Measurements from ENCODE around the gene GDF9. TPM values are rescaled to one million over a fixed set of nuclear protein-coding genes. Genes with fewer than 3 reads are reported as not detected.

Gene GDF9
- total RNA-seq, 1 experiment from 2014 or later, result 0.59 TPM

DNA sequence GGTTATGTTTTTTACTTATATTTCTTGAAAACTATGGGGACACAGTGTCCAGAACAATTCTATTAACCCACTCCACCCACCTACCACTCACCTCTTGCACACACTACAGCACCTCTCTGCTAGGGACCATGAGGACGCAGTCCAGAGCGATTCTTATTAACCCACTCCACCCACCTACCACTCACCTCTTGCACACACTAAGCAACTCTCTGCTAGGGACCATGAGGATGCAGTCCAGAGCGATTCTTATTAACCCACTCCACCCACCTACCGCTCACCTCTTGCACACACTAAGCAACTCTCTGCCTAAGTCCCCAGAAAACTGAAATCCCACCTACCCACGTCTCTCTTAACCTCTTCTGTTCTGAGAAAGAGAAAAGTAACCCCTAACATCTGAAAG is 33.7 kb downstream of the GDF9 start:
- TF ChIP-seq CTCF (IDR thresholded peaks at IDR 0.05; ENCODE audit: insufficient read depth in 1 of 2, low read depth in 1 of 2, low read length in 1 of 2, severe bottlenecking in 1 of 2, unreplicated experiment in 1 of 2), result no peak

DNA sequence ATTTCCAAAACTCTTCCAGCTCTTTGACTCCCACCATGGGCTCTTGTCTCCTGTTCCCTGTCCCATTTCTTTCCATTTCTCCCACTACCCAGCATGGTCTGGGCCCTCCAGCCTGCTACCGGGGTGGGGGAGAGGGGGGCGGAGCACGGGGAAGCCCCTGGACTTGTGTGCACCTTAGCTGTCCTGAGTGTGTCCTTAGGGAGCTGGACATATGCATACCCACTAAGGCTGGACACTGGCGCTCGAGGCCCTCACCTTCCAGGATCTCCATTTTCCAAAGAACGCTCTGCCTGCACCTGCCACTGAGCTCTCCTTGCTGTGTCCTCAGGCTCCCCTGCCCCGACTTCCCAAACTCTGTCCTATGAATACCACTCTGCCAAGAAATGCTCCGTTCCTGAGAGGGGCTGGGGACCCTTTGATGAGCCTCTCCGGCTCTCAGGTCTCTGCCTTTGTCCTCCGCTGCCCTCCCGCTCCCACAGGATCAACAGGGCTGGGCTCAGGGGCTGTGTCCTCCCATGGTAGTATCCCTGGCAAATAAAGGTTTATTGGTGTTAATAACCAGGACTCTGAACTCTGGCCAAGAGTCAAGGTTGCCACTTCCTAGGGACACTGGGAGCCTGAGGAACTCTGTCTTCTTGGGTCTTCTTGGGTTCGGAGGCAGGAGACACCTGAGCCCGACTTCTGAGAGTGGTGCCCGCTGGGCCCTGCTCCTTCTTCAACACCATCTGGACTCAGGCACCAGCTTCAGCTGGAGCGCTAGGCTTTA is 35.0 kb downstream of the GDF9 start:
- Histone ChIP-seq H3K36me3 (ENCODE audit: control insufficient read depth, insufficient read depth, low read length) (no peaks in the 10 kb centered on the region), H3K9me3 (no peaks in the 10 kb centered on the region), H3K4me1 (peaks cover 10% of the 10 kb centered on the region), H3K27me3 (replicated peaks; ENCODE audit: control insufficient read depth, insufficient read depth, low read length) (no peaks in the 10 kb centered on the region), H3K4me3 (ENCODE audit: low read depth, low read length) (peak overlapping the region; percentile 76)
- Mint-ChIP-seq H3K27me3 (ENCODE audit: insufficient read depth, unreplicated experiment) (no peaks in the 10 kb centered on the region), H3K36me3 (ENCODE audit: insufficient read depth, unreplicated experiment) (peaks cover 5% of the 10 kb centered on the region), H3K4me3 (ENCODE audit: unreplicated experiment) (peak overlapping the region; percentile 88), H3K27ac (ENCODE audit: unreplicated experiment) (peak overlapping the region; percentile 73), H3K4me1 (ENCODE audit: low read depth, unreplicated experiment) (no peaks in the 10 kb centered on the region), H3K9me3 (ENCODE audit: unreplicated experiment) (no peaks in the 10 kb centered on the region)
- intact Hi-C loops (cut with micrococcal nuclease; ENCODE audit: unreplicated experiment), result no loop called here
- POLR2A ChIA-PET, result no interaction called here
- no peak for TF ChIP-seq CTCF (IDR thresholded peaks at IDR 0.05; ENCODE audit: insufficient read depth in 1 of 2, low read depth in 1 of 2, low read length in 1 of 2, severe bottlenecking in 1 of 2, unreplicated experiment in 1 of 2)
- TSS peak; percentile 54 for BruUV-seq (replicated peaks)
- no peak for DNase-seq
- CTCF ChIA-PET, result interaction anchor here (1.4 to 2.9 kb wide), 4 partner anchors 11 to 52 kb away, joined by 6 to 17 read pairs (median 12); partner anchors contain the start of genes GDF9 and UQCRQ

More for the DNA sequence above, 33.7 kb downstream of the GDF9 start:
- POLR2A ChIA-PET, result interaction anchor here (0.6 kb wide), 1 partner anchor 33 kb away, joined by 3 read pairs; no protein-coding TSS in a partner anchor
- H3K9me3 Mint-ChIP-seq (ENCODE audit: unreplicated experiment), result no peaks in the 10 kb centered on the region
- H3K36me3 Mint-ChIP-seq (ENCODE audit: insufficient read depth, unreplicated experiment), result peaks cover 6% of the 10 kb centered on the region
- H3K27ac Mint-ChIP-seq (ENCODE audit: unreplicated experiment), result no peak overlapping the region
- no peak for DNase-seq
- no peaks in the 10 kb centered on the region for H3K27me3 ChIP-seq (replicated peaks; ENCODE audit: control insufficient read depth, insufficient read depth, low read length)
- intact Hi-C loops (cut with micrococcal nuclease; ENCODE audit: unreplicated experiment), result no loop called here
- H3K9me3 ChIP-seq, result no peaks in the 10 kb centered on the region
- CTCF ChIA-PET, result no interaction called here
- no TSS peak for BruUV-seq (replicated peaks)
- H3K4me1 Mint-ChIP-seq (ENCODE audit: low read depth, unreplicated experiment), result peaks cover 3% of the 10 kb centered on the region
- no peaks in the 10 kb centered on the region for H3K27me3 Mint-ChIP-seq (ENCODE audit: insufficient read depth, unreplicated experiment)
- H3K4me3 Mint-ChIP-seq (ENCODE audit: unreplicated experiment), result no peak overlapping the region
- no peaks in the 10 kb centered on the region for H3K36me3 ChIP-seq (ENCODE audit: control insufficient read depth, insufficient read depth, low read length)
- no peak overlapping the region for H3K4me3 ChIP-seq (ENCODE audit: low read depth, low read length)
- peaks cover 14% of the 10 kb centered on the region for H3K4me1 ChIP-seq

DNA sequence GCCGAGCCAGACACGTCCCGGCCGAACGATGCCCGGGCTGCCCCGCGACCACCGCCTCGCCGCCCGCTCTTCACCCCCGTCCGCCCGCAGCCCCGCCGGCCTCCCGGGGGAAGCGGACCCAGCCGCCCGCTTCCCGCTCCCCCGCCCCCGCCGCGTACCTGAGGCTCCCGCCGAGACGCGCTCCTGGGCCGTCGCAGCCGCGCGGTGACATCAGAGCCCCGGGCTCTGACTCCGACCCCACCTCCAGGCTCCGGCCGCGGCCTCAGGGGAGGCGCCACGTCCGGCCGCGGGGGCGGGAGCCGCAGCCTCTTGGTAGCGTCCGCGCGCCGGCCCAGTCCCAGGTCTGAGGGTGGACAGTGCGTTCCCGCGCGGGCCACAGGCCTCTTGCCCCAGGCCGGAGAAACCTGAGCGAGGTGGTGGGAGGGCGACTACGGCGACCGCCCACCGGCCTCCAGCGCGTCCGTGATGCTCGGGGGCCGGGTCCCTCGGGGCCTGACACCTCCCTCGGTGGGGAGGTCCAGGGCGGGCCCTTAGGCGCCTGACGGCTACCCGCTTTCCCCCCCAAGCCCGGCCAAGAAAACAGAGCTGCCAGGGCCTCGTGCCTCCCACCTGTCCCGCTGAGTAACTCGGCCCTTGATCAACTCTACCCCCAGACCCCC is 35.7 kb downstream of the GDF9 start, which contains the start of gene SHROOM1:
Gene SHROOM1 (minus strand): TSS at position 212 of the 659 bp plus-strand sequence. CDS start 4,507 bp downstream, outside the sequence.
- peak; percentile 76 to 88 for DNase-seq
- BruUV-seq (replicated peaks), result no TSS peak
- TF ChIP-seq CTCF (IDR thresholded peaks at IDR 0.05; ENCODE audit: insufficient read depth in 1 of 2, low read depth in 1 of 2, low read length in 1 of 2, severe bottlenecking in 1 of 2, unreplicated experiment in 1 of 2), result no peak
- Histone ChIP-seq H3K4me3 (ENCODE audit: low read depth, low read length) (peak within 1 kb of the TSS; percentile 76), H3K4me1 (peaks cover 10% of the 10 kb centered on the region), H3K27me3 (replicated peaks; ENCODE audit: control insufficient read depth, insufficient read depth, low read length) (no peaks in the 10 kb centered on the region), H3K9me3 (no peaks in the 10 kb centered on the region), H3K36me3 (ENCODE audit: control insufficient read depth, insufficient read depth, low read length) (no peaks in the 10 kb centered on the region)
- Mint-ChIP-seq H3K4me3 (ENCODE audit: unreplicated experiment) (peak within 1 kb of the TSS; percentile 88), H3K27me3 (ENCODE audit: insufficient read depth, unreplicated experiment) (no peaks in the 10 kb centered on the region), H3K4me1 (ENCODE audit: low read depth, unreplicated experiment) (no peaks in the 10 kb centered on the region), H3K27ac (ENCODE audit: unreplicated experiment) (peak within 1 kb of the TSS; percentile 73), H3K36me3 (ENCODE audit: insufficient read depth, unreplicated experiment) (peaks cover 5% of the 10 kb centered on the region), H3K9me3 (ENCODE audit: unreplicated experiment) (no peaks in the 10 kb centered on the region)
- intact Hi-C loops (cut with micrococcal nuclease; ENCODE audit: unreplicated experiment), result loop anchor here (1.0 kb wide), 2 partner anchors 36 to 53 kb away; partner anchors contain the start of genes GDF9 and UQCRQ
- ChIA-PET CTCF (interaction anchor here (1.0 to 2.9 kb wide), 8 partner anchors 8 to 76 kb away, joined by 3 to 17 read pairs (median 5); partner anchors contain the start of genes GDF9 and UQCRQ), POLR2A (interaction anchor here (0.6 to 1.0 kb wide), 3 partner anchors 23 to 53 kb away, joined by 3 to 6 read pairs (median 4); no protein-coding TSS in a partner anchor)

Measured in Caco-2 (cell line).